Body of pancreas (tissue), 4 donors: ENCODE results near the gene KHDRBS2. TPM values are rescaled to one million over a fixed set of nuclear protein-coding genes. Genes with fewer than 3 reads are reported as not detected.

Source experiments
- ATAC-seq: fragments of 150-250 bp; one replicate; pipeline ENCODE4 v1.9.1; 2016
- DNase-seq, 4 donors: peaks; one replicate each; pipeline ENCODE4 v3.0.0-alpha.2; 2019
- H3K27ac ChIP-seq, 4 donors: fragments of 200-600 bp; sonication (generic); 1 replicate in 3 of 4; 2 replicates in 1 of 4; pipeline versions ENCODE4 v1.5.1 to v1.6.1; 2016 to 2019; ENCODE audit warnings: mild to moderate bottlenecking in 1 of 4, mixed read lengths in 1 of 4, moderate library complexity in 1 of 4
- H3K27me3 ChIP-seq, 2 donors: fragments of 200-600 bp; sonication (generic); one replicate each; pipeline ENCODE4 v1.6.0; 2016; ENCODE audit warnings: mild to moderate bottlenecking in 1 of 2
- H3K36me3 ChIP-seq, 2 donors: fragments of 200-600 bp; sonication (generic); replicated peaks in 1 of 2; 2 replicates each; pipeline ENCODE4 v1.5.1; 2016; ENCODE audit warnings: low read depth in 2 of 2; ENCODE audit not compliant: insufficient read depth in 1 of 2
- H3K4me1 ChIP-seq: fragments of 200-600 bp; sonication (generic); one replicate; pipeline ENCODE4 v1.6.0; 2016
- H3K4me3 ChIP-seq, 2 donors: fragments of 200-600 bp; sonication (generic); 1 replicate in 1 of 2; 2 replicates in 1 of 2; pipeline ENCODE4 v1.5.1; 2016 to 2019
- H3K9me3 ChIP-seq, 3 donors: fragments of 200-600 bp; sonication (generic); 1 replicate in 2 of 3; 2 replicates in 1 of 3; pipeline ENCODE4 v1.5.1; 2016
- POLR2A ChIP-seq, 3 donors: fragments of 450-650 bp; IDR thresholded peaks; one replicate each; pipeline ENCODE4 v1.6.1; 2016; ENCODE audit warnings: antibody characterized with exemption in 3 of 3, mild to moderate bottlenecking in 2 of 3
- WGBS, 2 donors: methylation state at CpG; one replicate each; pipeline ENCODE4 v1.1.5; 2017; 5-methylcytosine and 5-hydroxymethylcytosine counted together
- intact Hi-C: fragments of 100-400 bp; cut with DNase I; formaldehyde crosslinking; loops from one replicate; pipeline ENCODE4 v1.15.1; 2023
- total RNA-seq, 2 donors: library from RNA; depleted of rRNA; stranded (reverse); fragments of >200 nt; gene quantifications; one replicate each; pipeline ENCODE4 v1.1.0, GENCODE V29; 2016
- TF ChIP-seq, protein P1 (sequence below), 7 experiments: fragments of 450-650 bp in 4 of 7; fragments of 200-600 bp in 3 of 7; sonication (generic) in 3 of 7; IDR thresholded peaks; one replicate each; pipeline ENCODE4 v1.5.1; 2016 to 2019; ENCODE audit warnings: antibody characterized with exemption in 7 of 7

Gene KHDRBS2
- total RNA-seq, 2 donors from 2014 or later: not detected

DNA sequence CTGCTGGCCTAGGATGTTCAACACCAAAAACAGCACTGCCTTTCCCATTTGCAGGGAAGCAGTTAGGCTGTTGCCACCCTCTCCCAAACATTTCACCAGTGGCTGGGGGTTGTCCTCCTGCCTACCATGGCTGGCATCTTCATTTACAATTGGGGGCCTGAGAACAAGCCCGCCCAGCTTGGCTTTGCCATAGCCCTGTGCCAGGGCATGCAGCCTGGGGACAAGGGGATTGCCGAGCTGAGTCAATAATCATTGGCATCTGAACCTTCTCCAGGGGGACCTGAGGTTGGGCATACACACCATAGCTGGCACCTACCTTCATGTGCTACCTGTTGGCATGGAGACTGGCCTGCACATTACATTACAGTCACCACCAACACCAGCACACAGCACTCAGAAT is 345.1 kb downstream of the KHDRBS2 start:
- Histone ChIP-seq H3K9me3 (no peaks in the 10 kb centered on the region), H3K4me3 (no peak overlapping the region), H3K27ac (no peak overlapping the region), H3K27me3 (no peaks in the 10 kb centered on the region), H3K36me3 (no peaks in the 10 kb centered on the region), H3K4me1 (no peaks in the 10 kb centered on the region)
- TF ChIP-seq POLR2A (IDR thresholded peaks at IDR 0.05): no peak
- TF ChIP-seq, protein P1, sequence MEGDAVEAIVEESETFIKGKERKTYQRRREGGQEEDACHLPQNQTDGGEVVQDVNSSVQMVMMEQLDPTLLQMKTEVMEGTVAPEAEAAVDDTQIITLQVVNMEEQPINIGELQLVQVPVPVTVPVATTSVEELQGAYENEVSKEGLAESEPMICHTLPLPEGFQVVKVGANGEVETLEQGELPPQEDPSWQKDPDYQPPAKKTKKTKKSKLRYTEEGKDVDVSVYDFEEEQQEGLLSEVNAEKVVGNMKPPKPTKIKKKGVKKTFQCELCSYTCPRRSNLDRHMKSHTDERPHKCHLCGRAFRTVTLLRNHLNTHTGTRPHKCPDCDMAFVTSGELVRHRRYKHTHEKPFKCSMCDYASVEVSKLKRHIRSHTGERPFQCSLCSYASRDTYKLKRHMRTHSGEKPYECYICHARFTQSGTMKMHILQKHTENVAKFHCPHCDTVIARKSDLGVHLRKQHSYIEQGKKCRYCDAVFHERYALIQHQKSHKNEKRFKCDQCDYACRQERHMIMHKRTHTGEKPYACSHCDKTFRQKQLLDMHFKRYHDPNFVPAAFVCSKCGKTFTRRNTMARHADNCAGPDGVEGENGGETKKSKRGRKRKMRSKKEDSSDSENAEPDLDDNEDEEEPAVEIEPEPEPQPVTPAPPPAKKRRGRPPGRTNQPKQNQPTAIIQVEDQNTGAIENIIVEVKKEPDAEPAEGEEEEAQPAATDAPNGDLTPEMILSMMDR (IDR thresholded peaks at IDR 0.05): no peak
- WGBS, 2 donors: 71 to 80% methylated on average over 1 to 2 of the region's 2 CpGs
- intact Hi-C loops: no loop called here
- DNase-seq: no peak
- no peak for ATAC-seq

DNA sequence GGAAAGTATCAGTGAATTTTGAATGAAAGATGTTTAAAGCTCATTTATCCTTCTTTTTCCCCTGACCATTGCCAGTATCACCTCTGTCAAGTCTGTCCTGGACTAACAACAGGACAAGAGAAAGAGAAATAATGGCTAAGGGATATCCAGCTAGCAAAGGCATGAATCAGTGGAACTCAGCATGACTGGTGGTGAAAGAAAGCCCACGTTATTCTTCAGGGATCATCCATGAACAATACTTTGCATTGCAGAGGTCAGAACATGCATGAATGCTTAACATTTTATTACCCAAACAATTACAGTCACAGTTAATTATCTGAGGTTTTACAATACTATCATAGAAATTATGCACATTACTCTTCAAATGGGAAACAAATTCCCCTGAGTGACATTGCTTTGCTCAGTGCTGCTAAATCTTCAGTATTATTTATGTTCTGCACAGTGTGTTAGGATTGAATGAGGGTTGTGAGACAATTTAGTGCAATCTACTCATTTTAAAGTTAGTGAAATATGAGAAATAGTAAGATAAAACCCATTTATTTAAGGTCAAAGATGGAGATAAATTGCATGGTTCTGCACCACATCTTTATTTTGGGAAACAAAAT is 350.7 kb downstream of the KHDRBS2 start:
- no peak overlapping the region for H3K27ac ChIP-seq
- no peaks in the 10 kb centered on the region for H3K4me1 ChIP-seq
- no peak overlapping the region for H3K4me3 ChIP-seq
- ATAC-seq (no peak), DNase-seq (no peak)
- H3K27me3 ChIP-seq: no peaks in the 10 kb centered on the region
- intact Hi-C loops: no loop called here
- H3K36me3 ChIP-seq: no peaks in the 10 kb centered on the region
- TF ChIP-seq, protein P1 (IDR thresholded peaks at IDR 0.05): no peak
- no peak for TF ChIP-seq POLR2A (IDR thresholded peaks at IDR 0.05)
- no peaks in the 10 kb centered on the region for H3K9me3 ChIP-seq
- WGBS, 2 donors: 37 to 43% methylated on average over 1 of the region's 1 CpG

DNA sequence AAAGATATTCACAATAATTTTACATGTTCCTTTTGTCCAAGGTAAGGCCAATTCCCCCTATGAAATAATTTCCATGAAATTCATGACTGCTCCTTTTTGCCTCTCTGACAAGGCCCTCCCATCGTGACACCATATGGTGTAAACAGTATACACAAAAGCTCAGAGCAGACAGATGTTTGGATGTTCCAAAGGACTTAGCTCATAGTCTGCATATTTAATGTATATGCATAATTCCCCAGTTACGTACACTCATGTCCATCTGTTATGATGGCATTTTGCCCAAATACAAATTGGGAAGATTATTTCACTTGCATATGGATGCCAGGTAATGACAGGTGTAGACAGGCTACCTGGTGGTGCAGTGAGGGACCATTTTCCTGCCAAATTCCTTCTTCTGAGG is 376.5 kb downstream of the KHDRBS2 start:
- Histone ChIP-seq H3K36me3 (no peaks in the 10 kb centered on the region), H3K27me3 (no peaks in the 10 kb centered on the region), H3K27ac (no peak overlapping the region), H3K4me3 (no peak overlapping the region), H3K4me1 (no peaks in the 10 kb centered on the region), H3K9me3 (no peaks in the 10 kb centered on the region)
- DNase-seq (no peak), ATAC-seq (no peak)
- TF ChIP-seq, protein P1 (IDR thresholded peaks at IDR 0.05): no peak
- no peak for TF ChIP-seq POLR2A (IDR thresholded peaks at IDR 0.05)
- WGBS, 2 donors: 63 to 75% methylated on average over 2 of the region's 2 CpGs
- intact Hi-C loops: no loop called here

DNA sequence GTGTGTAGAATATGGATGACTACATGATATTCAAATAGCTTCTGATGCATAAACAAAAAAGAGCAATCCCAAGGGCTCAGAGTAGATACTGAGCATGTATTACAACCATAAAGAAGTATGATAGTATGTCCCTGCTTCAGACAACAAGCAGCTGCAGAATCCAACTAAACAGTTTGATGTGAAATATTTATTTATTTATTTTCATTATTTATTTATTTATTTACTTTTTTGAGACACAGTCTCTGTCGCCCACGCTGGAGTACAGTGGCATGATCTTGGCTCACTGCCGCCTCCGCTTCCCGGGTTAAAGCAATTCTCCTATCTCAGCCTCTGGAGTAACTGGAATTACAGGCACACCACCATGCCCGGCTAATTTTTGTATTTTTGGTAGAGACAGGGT is 384.3 kb downstream of the KHDRBS2 start:
- DNase-seq (no peak), ATAC-seq (no peak)
- Histone ChIP-seq H3K4me3 (no peak overlapping the region), H3K4me1 (no peaks in the 10 kb centered on the region), H3K27me3 (no peaks in the 10 kb centered on the region), H3K9me3 (no peaks in the 10 kb centered on the region), H3K36me3 (no peaks in the 10 kb centered on the region), H3K27ac (no peak overlapping the region)
- 87 to 89% methylated on average over 6 of the region's 6 CpGs for WGBS, 2 donors
- TF ChIP-seq, protein P1 (IDR thresholded peaks at IDR 0.05): no peak
- TF ChIP-seq POLR2A (IDR thresholded peaks at IDR 0.05): no peak
- intact Hi-C loops: no loop called here

DNA sequence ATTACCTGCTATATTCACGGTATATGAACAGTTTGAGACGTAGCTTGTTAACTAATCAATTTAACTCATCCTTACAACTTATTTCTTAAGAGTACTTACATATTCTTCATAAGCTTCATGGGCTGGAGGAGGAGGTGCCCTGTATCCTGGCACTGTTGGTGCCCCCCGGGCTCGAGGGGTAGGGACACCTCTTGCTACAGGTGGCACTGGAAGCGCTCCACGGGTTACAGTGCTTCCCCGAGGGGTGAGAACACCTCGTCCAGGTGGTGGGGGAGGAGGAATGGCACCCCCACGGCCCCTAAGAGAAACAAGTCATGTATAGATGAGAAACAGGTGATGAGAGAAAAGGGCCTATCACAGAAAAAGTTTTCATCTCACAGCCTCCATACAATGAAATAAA is 391.5 kb downstream of the KHDRBS2 start:
- no peak for TF ChIP-seq POLR2A (IDR thresholded peaks at IDR 0.05)
- TF ChIP-seq, protein P1 (IDR thresholded peaks at IDR 0.05): no peak
- Histone ChIP-seq H3K36me3 (no peaks in the 10 kb centered on the region), H3K27ac (no peak overlapping the region), H3K9me3 (no peaks in the 10 kb centered on the region), H3K4me1 (no peaks in the 10 kb centered on the region), H3K27me3 (no peaks in the 10 kb centered on the region), H3K4me3 (no peak overlapping the region)
- intact Hi-C loops: no loop called here
- 60 to 67% methylated on average over 9 of the region's 9 CpGs for WGBS, 2 donors
- no peak for ATAC-seq
- DNase-seq: no peak
